ENCODE results near the gene ULK1.
A peak's percentile ranks its signal among the peaks of the same experiment; 100 is the strongest.

ULK1 gene

GRCh38 chr12:131962069-131962468 lies 67.6 kb downstream of the ULK1 start:
- no peaks in the 10 kb centered on the region for H3K9me3 Mint-ChIP-seq
- H3K4me1 Mint-ChIP-seq, result peaks cover 56% of the 10 kb centered on the region
- ATAC-seq (no peak), DNase-seq (no peak)
- H3K4me3 Mint-ChIP-seq, result no peak overlapping the region
- no peaks in the 10 kb centered on the region for H3K27me3 Mint-ChIP-seq
- H3K27ac Mint-ChIP-seq, result peak overlapping the region; percentile 0 to 85

- peaks cover 56% of the 10 kb centered on the region for H3K4me1 Mint-ChIP-seq
- DNase-seq, result no peak
- H3K27ac Mint-ChIP-seq, result no peak overlapping the region
Observed at GRCh38 chr12:131963381-131963780, 69.0 kb downstream of the ULK1 start.

GRCh38 chr12:131965073-131965472 lies 70.7 kb downstream of the ULK1 start:
- ATAC-seq (no peak), DNase-seq (no peak)
- no peak overlapping the region for H3K27ac Mint-ChIP-seq
- H3K4me1 Mint-ChIP-seq, result peaks cover 52% of the 10 kb centered on the region
- H3K27me3 Mint-ChIP-seq, result no peaks in the 10 kb centered on the region
- H3K9me3 Mint-ChIP-seq, result no peaks in the 10 kb centered on the region
- H3K4me3 Mint-ChIP-seq, result no peak overlapping the region

More at GRCh38 chr12:131963381-131963780, 69.0 kb downstream of the ULK1 start:
- Mint-ChIP-seq H3K27me3 (no peaks in the 10 kb centered on the region), H3K4me3 (no peak overlapping the region), H3K9me3 (no peaks in the 10 kb centered on the region)
- no peak for ATAC-seq

GRCh38 chr12:131971226-131971625 lies 76.8 kb downstream of the ULK1 start:
- H3K9me3 Mint-ChIP-seq, result no peaks in the 10 kb centered on the region
- no peak overlapping the region for H3K4me3 Mint-ChIP-seq
- H3K27me3 Mint-ChIP-seq, result no peaks in the 10 kb centered on the region
- H3K4me1 Mint-ChIP-seq, result peaks cover 34% of the 10 kb centered on the region
- DNase-seq, result no peak
- H3K27ac Mint-ChIP-seq, result no peak overlapping the region
- no peak for ATAC-seq

All from stimulated activated naive CD8-positive, alpha-beta T cell treated with anti-CD3 and anti-CD28 coated beads, Interleukin-15, amount 100 ng/mL, for 72 hours (primary cell).